ENCODE results near the gene XAF1. TPM values are rescaled to one million over a fixed set of nuclear protein-coding genes. Genes with fewer than 3 reads are reported as not detected.
"Not testable (repeated sequence)": the region's sequence is repeated elsewhere in the genome, so short reads cannot be mapped to it uniquely, and the experiment has no call there.

The XAF1 gene
- polyA plus RNA-seq, 1 of the 3 experiments (the other 2 are of a cell fraction), result 0.03 TPM

DNA sequence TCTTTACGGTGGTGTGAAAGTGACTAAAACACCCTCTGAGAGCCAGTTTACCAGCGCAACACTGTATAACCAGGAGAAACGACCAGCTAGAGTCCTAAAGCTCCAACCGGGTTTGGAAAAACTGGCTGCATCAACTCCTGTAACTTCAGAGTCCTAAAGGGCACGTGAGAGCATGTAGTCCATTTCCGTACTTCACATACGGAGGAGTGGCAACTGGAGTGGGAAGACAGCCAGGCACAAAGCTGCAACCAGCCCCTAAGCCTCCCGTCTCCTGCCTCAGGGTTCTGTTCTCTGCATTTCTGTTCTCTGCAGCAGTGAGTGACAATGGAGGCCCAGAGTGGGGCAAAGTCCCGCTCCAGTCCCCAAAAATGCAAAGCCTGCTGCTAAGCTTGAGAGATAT, 56.4 kb downstream of the XAF1 start (continued):
- no peak for TF ChIP-seq EZH2phosphoT487 (IDR thresholded peaks at IDR 0.05; ENCODE audit: borderline replicate concordance, low read depth)
- TF ChIP-seq, protein P1, sequence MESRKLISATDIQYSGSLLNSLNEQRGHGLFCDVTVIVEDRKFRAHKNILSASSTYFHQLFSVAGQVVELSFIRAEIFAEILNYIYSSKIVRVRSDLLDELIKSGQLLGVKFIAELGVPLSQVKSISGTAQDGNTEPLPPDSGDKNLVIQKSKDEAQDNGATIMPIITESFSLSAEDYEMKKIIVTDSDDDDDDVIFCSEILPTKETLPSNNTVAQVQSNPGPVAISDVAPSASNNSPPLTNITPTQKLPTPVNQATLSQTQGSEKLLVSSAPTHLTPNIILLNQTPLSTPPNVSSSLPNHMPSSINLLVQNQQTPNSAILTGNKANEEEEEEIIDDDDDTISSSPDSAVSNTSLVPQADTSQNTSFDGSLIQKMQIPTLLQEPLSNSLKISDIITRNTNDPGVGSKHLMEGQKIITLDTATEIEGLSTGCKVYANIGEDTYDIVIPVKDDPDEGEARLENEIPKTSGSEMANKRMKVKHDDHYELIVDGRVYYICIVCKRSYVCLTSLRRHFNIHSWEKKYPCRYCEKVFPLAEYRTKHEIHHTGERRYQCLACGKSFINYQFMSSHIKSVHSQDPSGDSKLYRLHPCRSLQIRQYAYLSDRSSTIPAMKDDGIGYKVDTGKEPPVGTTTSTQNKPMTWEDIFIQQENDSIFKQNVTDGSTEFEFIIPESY (IDR thresholded peaks at IDR 0.05; ENCODE audit: borderline replicate concordance, low read depth), result no peak

DNA sequence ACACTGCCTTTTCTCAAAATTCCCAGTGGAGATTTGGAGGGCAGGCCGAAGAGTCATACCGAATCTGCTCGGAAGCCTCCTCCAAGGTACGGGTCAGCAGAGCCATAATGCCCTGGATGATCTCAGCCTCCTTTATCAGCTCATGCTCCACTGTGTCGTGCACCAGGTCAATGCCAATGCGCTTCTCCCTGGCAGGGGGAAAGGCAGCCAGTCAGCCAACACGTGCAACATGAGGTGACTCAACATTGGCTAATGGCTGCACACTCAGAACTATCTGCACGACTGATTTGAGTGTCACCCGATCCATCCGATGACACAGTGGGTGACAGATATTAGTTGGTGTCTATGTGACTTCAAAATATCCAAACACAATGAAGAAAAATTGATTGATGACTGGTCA, 59.9 kb downstream of the XAF1 start:
- WGBS (ENCODE audit: low lambda C conversion rate), result 37% methylated on average over 4 of the region's 10 CpGs
- no peak overlapping the region for H3K4me3 ChIP-seq (ENCODE audit: low read depth in 2 of 2, low read length in 1 of 2)
- no peak overlapping the region for H2AFZ ChIP-seq (ENCODE audit: low read depth)
- H3K9me2 ChIP-seq, result no peaks in the 10 kb centered on the region
- no peak overlapping the region for H3K4me2 ChIP-seq
- no peaks in the 10 kb centered on the region for H4K20me1 ChIP-seq (ENCODE audit: insufficient read depth)
- no peaks in the 10 kb centered on the region for H3K79me2 ChIP-seq (ENCODE audit: insufficient read depth)
- DNase-seq, result no peak
- H3K27ac ChIP-seq (ENCODE audit: low read depth in 2 of 2, low read length in 1 of 2), result no peak overlapping the region
- CTCF ChIA-PET, result no interaction called here
- no peaks in the 10 kb centered on the region for H3K4me1 ChIP-seq (ENCODE audit: control insufficient read depth in 1 of 2, insufficient read depth in 2 of 2, low read depth in 1 of 2, low read length in 1 of 2)
- H3K9ac ChIP-seq, result no peak overlapping the region
- H3F3A ChIP-seq (replicated peaks; ENCODE audit: insufficient read depth), result no peaks in the 10 kb centered on the region
- no peaks in the 10 kb centered on the region for H3K9me3 ChIP-seq
- TF ChIP-seq EP300 (IDR thresholded peaks at IDR 0.05; ENCODE audit: borderline replicate concordance in 1 of 2, low read depth in 1 of 2, low read length in 1 of 2) (no peak), NRF1 (IDR thresholded peaks at IDR 0.05; ENCODE audit: low read depth, low read length) (no peak), GABPA (IDR thresholded peaks at IDR 0.05; ENCODE audit: low read depth) (no peak), JUND (IDR thresholded peaks at IDR 0.05) (no peak)
- TF ChIP-seq, protein P2, sequence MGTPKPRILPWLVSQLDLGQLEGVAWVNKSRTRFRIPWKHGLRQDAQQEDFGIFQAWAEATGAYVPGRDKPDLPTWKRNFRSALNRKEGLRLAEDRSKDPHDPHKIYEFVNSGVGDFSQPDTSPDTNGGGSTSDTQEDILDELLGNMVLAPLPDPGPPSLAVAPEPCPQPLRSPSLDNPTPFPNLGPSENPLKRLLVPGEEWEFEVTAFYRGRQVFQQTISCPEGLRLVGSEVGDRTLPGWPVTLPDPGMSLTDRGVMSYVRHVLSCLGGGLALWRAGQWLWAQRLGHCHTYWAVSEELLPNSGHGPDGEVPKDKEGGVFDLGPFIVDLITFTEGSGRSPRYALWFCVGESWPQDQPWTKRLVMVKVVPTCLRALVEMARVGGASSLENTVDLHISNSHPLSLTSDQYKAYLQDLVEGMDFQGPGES (IDR thresholded peaks at IDR 0.05; ENCODE audit: low read depth, low read length), result no peak
- TF ChIP-seq, protein P3, sequence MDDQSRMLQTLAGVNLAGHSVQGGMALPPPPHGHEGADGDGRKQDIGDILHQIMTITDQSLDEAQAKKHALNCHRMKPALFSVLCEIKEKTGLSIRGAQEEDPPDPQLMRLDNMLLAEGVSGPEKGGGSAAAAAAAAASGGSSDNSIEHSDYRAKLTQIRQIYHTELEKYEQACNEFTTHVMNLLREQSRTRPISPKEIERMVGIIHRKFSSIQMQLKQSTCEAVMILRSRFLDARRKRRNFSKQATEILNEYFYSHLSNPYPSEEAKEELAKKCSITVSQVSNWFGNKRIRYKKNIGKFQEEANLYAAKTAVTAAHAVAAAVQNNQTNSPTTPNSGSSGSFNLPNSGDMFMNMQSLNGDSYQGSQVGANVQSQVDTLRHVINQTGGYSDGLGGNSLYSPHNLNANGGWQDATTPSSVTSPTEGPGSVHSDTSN (IDR thresholded peaks at IDR 0.05), result no peak
- H3K36me3 ChIP-seq (replicated peaks in 1 of 2; ENCODE audit: control insufficient read depth in 1 of 2, insufficient read depth in 2 of 2, low read length in 1 of 2), result no peaks in the 10 kb centered on the region
- peaks cover 44% of the 10 kb centered on the region for H3K27me3 ChIP-seq (ENCODE audit: insufficient read depth)
- POLR2A ChIA-PET, result no interaction called here

DNA sequence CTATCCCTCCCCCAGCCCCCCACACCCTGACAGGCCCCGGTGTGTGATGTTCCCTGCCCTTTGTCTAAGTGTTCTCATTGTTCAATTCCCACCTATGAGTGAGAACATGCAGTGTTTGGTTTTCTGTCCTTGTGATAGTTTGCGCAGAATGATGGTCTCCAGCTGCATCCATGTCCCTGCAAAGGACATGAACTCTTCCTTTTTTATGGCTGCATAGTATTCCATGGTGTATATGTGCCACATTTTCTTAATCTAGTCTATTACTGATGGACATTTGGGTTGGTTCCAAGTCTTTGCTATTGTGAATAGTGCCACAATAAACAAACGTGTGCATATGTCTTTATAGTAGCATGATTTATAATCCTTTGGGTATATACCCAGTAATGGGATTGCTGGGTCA, 60.5 kb downstream of the XAF1 start:
- H3K4me1 ChIP-seq (ENCODE audit: control insufficient read depth in 1 of 2, insufficient read depth in 2 of 2, low read depth in 1 of 2, low read length in 1 of 2); H3K9ac ChIP-seq; H3F3A ChIP-seq (replicated peaks; ENCODE audit: insufficient read depth); DNase-seq; H3K36me3 ChIP-seq (replicated peaks in 1 of 2; ENCODE audit: control insufficient read depth in 1 of 2, insufficient read depth in 2 of 2, low read length in 1 of 2); H3K9me3 ChIP-seq; H3K79me2 ChIP-seq (ENCODE audit: insufficient read depth); H3K9me2 ChIP-seq; H3K4me3 ChIP-seq (ENCODE audit: low read depth in 2 of 2, low read length in 1 of 2); H3K27ac ChIP-seq (ENCODE audit: low read depth in 2 of 2, low read length in 1 of 2); POLR2A ChIA-PET; H2AFZ ChIP-seq (ENCODE audit: low read depth); H4K20me1 ChIP-seq (ENCODE audit: insufficient read depth); CTCF ChIA-PET; H3K4me2 ChIP-seq: not testable (repeated sequence)
- H3K27me3 ChIP-seq (ENCODE audit: insufficient read depth), result peaks cover 40% of the 10 kb centered on the region
- 10% methylated on average over 3 of the region's 3 CpGs for WGBS (ENCODE audit: low lambda C conversion rate)

Data from SK-N-SH (cell line).